Loucy (cell line): ENCODE results near the gene CFAP54.

ENCODE experiments used
- CTCF ChIP-seq: fragments of 200-600 bp; sonication (generic); conservative IDR thresholded peaks from 2 replicates; pipeline ENCODE4 v1.5.1; 2014; ENCODE audit warnings: mild to moderate bottlenecking, antibody characterized with exemption, low read length
- EZH2phosphoT487 ChIP-seq: fragments of 200-600 bp; IDR thresholded peaks from 2 replicates; pipeline ENCODE4 v1.6.1; 2018; ENCODE audit warnings: antibody characterized with exemption, mild to moderate bottlenecking, moderate library complexity, borderline replicate concordance

- TF ChIP-seq CTCF = no peak
- TF ChIP-seq EZH2phosphoT487 = no peak
These were observed 6.6 kb downstream of the CFAP54 start for GRCh38 chr12:96495841-96496545.
